Measurements from ENCODE around the gene CAPN9.

The CAPN9 gene

DNA sequence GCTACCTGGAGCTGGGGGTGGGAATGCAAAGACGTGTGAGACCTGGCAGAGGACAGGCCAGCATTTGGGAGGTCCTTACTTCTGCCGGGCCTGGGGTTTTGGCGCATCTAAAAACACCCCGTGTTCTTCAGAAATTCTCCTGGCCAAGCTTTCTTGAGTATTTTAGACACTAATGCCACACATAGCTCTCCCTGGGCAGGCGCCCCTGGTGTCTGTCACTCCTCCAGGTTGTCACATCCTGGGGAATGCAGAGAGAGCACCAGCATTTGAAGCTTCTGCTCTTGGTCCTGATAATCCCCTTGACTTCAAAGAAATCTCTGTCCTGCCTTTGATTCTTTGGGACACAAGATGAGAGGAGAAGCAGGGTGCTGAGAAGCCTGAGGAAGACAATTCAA is 6.0 kb downstream of the CAPN9 start:
- TF ChIP-seq EP300 (IDR thresholded peaks at IDR 0.05; ENCODE audit: borderline replicate concordance) (no peak), EGR1 (IDR thresholded peaks at IDR 0.05) (no peak)

- TF ChIP-seq, protein P1, sequence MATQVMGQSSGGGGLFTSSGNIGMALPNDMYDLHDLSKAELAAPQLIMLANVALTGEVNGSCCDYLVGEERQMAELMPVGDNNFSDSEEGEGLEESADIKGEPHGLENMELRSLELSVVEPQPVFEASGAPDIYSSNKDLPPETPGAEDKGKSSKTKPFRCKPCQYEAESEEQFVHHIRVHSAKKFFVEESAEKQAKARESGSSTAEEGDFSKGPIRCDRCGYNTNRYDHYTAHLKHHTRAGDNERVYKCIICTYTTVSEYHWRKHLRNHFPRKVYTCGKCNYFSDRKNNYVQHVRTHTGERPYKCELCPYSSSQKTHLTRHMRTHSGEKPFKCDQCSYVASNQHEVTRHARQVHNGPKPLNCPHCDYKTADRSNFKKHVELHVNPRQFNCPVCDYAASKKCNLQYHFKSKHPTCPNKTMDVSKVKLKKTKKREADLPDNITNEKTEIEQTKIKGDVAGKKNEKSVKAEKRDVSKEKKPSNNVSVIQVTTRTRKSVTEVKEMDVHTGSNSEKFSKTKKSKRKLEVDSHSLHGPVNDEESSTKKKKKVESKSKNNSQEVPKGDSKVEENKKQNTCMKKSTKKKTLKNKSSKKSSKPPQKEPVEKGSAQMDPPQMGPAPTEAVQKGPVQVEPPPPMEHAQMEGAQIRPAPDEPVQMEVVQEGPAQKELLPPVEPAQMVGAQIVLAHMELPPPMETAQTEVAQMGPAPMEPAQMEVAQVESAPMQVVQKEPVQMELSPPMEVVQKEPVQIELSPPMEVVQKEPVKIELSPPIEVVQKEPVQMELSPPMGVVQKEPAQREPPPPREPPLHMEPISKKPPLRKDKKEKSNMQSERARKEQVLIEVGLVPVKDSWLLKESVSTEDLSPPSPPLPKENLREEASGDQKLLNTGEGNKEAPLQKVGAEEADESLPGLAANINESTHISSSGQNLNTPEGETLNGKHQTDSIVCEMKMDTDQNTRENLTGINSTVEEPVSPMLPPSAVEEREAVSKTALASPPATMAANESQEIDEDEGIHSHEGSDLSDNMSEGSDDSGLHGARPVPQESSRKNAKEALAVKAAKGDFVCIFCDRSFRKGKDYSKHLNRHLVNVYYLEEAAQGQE (IDR thresholded peaks at IDR 0.05; ENCODE audit: low read depth) = no peak
- TF ChIP-seq CREB1 (IDR thresholded peaks at IDR 0.05; ENCODE audit: low read depth) = no peak
- 0 out of 2 replicates have a peak, but pooled peaks have one; percentile 10 for TF ChIP-seq TAF1 (IDR thresholded peaks at IDR 0.05; ENCODE audit: low read depth)
- no peak for TF ChIP-seq FOXM1 (IDR thresholded peaks at IDR 0.05; ENCODE audit: borderline replicate concordance, low read depth)
- TF ChIP-seq TEAD4 (IDR thresholded peaks at IDR 0.05) = no peak
- no peak for TF ChIP-seq CEBPB (IDR thresholded peaks at IDR 0.05)
- no peak for TF ChIP-seq NFIC (IDR thresholded peaks at IDR 0.05)
Measured at GRCh38 chr1:230753586-230754251, 6.5 kb downstream of the CAPN9 start.

- no peak for TF ChIP-seq TCF12 (IDR thresholded peaks at IDR 0.05; ENCODE audit: low read depth)
- TF ChIP-seq EGR1 (IDR thresholded peaks at IDR 0.05) = no peak
- no peak for TF ChIP-seq EP300 (IDR thresholded peaks at IDR 0.05; ENCODE audit: borderline replicate concordance)
- no peak for TF ChIP-seq RAD21 (IDR thresholded peaks at IDR 0.05; ENCODE audit: low read depth)
- no peak for TF ChIP-seq YY1 (IDR thresholded peaks at IDR 0.05; ENCODE audit: low read depth)
- no peak for TF ChIP-seq ZBTB7A (IDR thresholded peaks at IDR 0.05; ENCODE audit: low read depth)
- peak; percentile 28; the same call in 1 of the 2 replicates for TF ChIP-seq NFIC (IDR thresholded peaks at IDR 0.05)
- TF ChIP-seq, protein P2, sequence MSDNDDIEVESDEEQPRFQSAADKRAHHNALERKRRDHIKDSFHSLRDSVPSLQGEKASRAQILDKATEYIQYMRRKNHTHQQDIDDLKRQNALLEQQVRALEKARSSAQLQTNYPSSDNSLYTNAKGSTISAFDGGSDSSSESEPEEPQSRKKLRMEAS (IDR thresholded peaks at IDR 0.05) = no peak
Measured at GRCh38 chr1:230754796-230755195, 7.6 kb downstream of the CAPN9 start.

GRCh38 chr1:230757856-230758708 is 10.9 kb downstream of the CAPN9 start:
- TF ChIP-seq YY1 (IDR thresholded peaks at IDR 0.05; ENCODE audit: low read depth) = no peak
- TF ChIP-seq TCF12 (IDR thresholded peaks at IDR 0.05; ENCODE audit: low read depth) = no peak
- TF ChIP-seq CREB1 (IDR thresholded peaks at IDR 0.05; ENCODE audit: low read depth) = no peak
- no peak for TF ChIP-seq NFIC (IDR thresholded peaks at IDR 0.05)
- TF ChIP-seq, protein P2 (IDR thresholded peaks at IDR 0.05) = no peak
- TF ChIP-seq EP300 (IDR thresholded peaks at IDR 0.05; ENCODE audit: borderline replicate concordance) = no peak
- no peak for TF ChIP-seq CEBPB (IDR thresholded peaks at IDR 0.05)
- no peak for TF ChIP-seq TEAD4 (IDR thresholded peaks at IDR 0.05)
- TF ChIP-seq EGR1 (IDR thresholded peaks at IDR 0.05) = no peak

- no peak for TF ChIP-seq NFIC (IDR thresholded peaks at IDR 0.05)
- TF ChIP-seq, protein P1 (IDR thresholded peaks at IDR 0.05; ENCODE audit: low read depth) = no peak
- no peak for TF ChIP-seq TEAD4 (IDR thresholded peaks at IDR 0.05)
- TF ChIP-seq USF1 (IDR thresholded peaks at IDR 0.05) = no peak
- TF ChIP-seq, protein P2 (IDR thresholded peaks at IDR 0.05) = no peak
- no peak for TF ChIP-seq FOXM1 (IDR thresholded peaks at IDR 0.05; ENCODE audit: borderline replicate concordance, low read depth)
- no peak for TF ChIP-seq CEBPB (IDR thresholded peaks at IDR 0.05)
- no peak for TF ChIP-seq RAD21 (IDR thresholded peaks at IDR 0.05; ENCODE audit: low read depth)
- no peak for TF ChIP-seq ZBTB7A (IDR thresholded peaks at IDR 0.05; ENCODE audit: low read depth)
- no peak for TF ChIP-seq EP300 (IDR thresholded peaks at IDR 0.05; ENCODE audit: borderline replicate concordance)
- TF ChIP-seq TAF1 (IDR thresholded peaks at IDR 0.05; ENCODE audit: low read depth) = no peak
- no peak for TF ChIP-seq TCF12 (IDR thresholded peaks at IDR 0.05; ENCODE audit: low read depth)
- no peak for TF ChIP-seq EGR1 (IDR thresholded peaks at IDR 0.05)
- TF ChIP-seq YY1 (IDR thresholded peaks at IDR 0.05; ENCODE audit: low read depth) = no peak
Measured at GRCh38 chr1:230758709-230759368, 11.7 kb downstream of the CAPN9 start.

All from Ishikawa (cell line).